ENCODE measurements around the gene ZMIZ2. TPM values are rescaled to one million over a fixed set of nuclear protein-coding genes. Genes with fewer than 3 reads are reported as not detected.
"Not testable (repeated sequence)": the region's sequence is repeated elsewhere in the genome, so short reads cannot be mapped to it uniquely, and the experiment has no call there.

ZMIZ2 gene
- total RNA-seq, 1 donor from 2014 or later = 11.8 TPM

GRCh38 chr7:44802418-44803025 lies 53.9 kb downstream of the ZMIZ2 start:
- DNase-seq = no peak

GRCh38 chr7:44803828-44804519 lies 55.3 kb downstream of the ZMIZ2 start:
- DNase-seq = not testable (repeated sequence)

- DNase-seq = no peak
Observed at GRCh38 chr7:44805950-44806349, 57.3 kb downstream of the ZMIZ2 start.

GRCh38 chr7:44808914-44809393 lies 60.3 kb downstream of the ZMIZ2 start:
- no peak for DNase-seq

GRCh38 chr7:44811093-44811492 lies 62.4 kb downstream of the ZMIZ2 start:
- no peak for DNase-seq

GRCh38 chr7:44811571-44811970 lies 62.9 kb downstream of the ZMIZ2 start:
- DNase-seq = no peak

GRCh38 chr7:44814919-44815318 lies 66.3 kb downstream of the ZMIZ2 start:
- no peak for DNase-seq

- no peak for DNase-seq
Observed at GRCh38 chr7:44819292-44819691, 70.6 kb downstream of the ZMIZ2 start.

Other genes starting within 250 kb of the ZMIZ2 start
- 0.30 TPM for gene NPC1L1, start 207.5 kb upstream of the ZMIZ2 start, total RNA-seq
- 45.4 TPM for gene DDX56, start 174.9 kb upstream of the ZMIZ2 start, total RNA-seq
- gene TMED4, start 166.6 kb upstream of the ZMIZ2 start, total RNA-seq = 71.4 TPM
- gene OGDH, start 142.2 kb upstream of the ZMIZ2 start, total RNA-seq = 53.1 TPM
- 1,071 TPM for gene PPIA, start 47.8 kb downstream of the ZMIZ2 start, total RNA-seq
- 143 TPM for gene H2AZ2, start 99.2 kb downstream of the ZMIZ2 start, total RNA-seq
- 33.6 TPM for gene PURB, start 136.7 kb downstream of the ZMIZ2 start, total RNA-seq
- 2.6 TPM for gene MYO1G, start 230.2 kb downstream of the ZMIZ2 start, total RNA-seq